Activated CD4-positive, alpha-beta T cell treated with anti-CD3 and anti-CD28 coated beads for 36 hours (primary cell): ENCODE measurements around the gene HNRNPA0. TPM values are rescaled to one million over a fixed set of nuclear protein-coding genes. Genes with fewer than 3 reads are reported as not detected.

Experiments used
- ATAC-seq: fragments of 200-7000 bp; cut with Tn5 transposase; one replicate; pipeline ENCODE4 v1.10.0; 2021; ENCODE audit warnings: mild to moderate bottlenecking, moderate library complexity
- CTCF ChIA-PET: fragments of 350-600 bp; sonication (Branson Sonifier 250); formaldehyde crosslinking; loops from one replicate; lab custom pipeline; 2021; ENCODE audit warnings: antibody characterized with exemption; lab: Charles Lee
- POLR2A ChIA-PET: fragments of 350-600 bp; sonication (Branson Sonifier 250); formaldehyde crosslinking; loops from one replicate; lab custom pipeline; 2021; ENCODE audit warnings: antibody characterized with exemption, inconsistent platforms; lab: Charles Lee
- DNase-seq: peaks from one replicate; pipeline ENCODE4 v3.0.0-alpha.2; 2020
- H3K27ac Mint-ChIP-seq: one replicate; pipeline ENCODE4 v1.8.0; 2021; ENCODE audit warnings: mixed read lengths
- H3K27me3 Mint-ChIP-seq: one replicate; pipeline ENCODE4 v1.8.0; 2021; ENCODE audit warnings: mixed read lengths
- H3K36me3 Mint-ChIP-seq: one replicate; pipeline ENCODE4 v1.8.0; 2021; ENCODE audit warnings: low read depth, mixed read lengths
- H3K4me1 Mint-ChIP-seq: one replicate; pipeline ENCODE4 v1.8.0; 2021; ENCODE audit warnings: mixed read lengths
- H3K4me3 Mint-ChIP-seq: one replicate; pipeline ENCODE4 v1.8.0; 2021; ENCODE audit warnings: mild to moderate bottlenecking, moderate library complexity, mixed read lengths
- H3K9me3 Mint-ChIP-seq: one replicate; pipeline ENCODE4 v1.8.0; 2021; ENCODE audit warnings: low read depth, mixed read lengths
- intact Hi-C, 2 experiments: fragments of 100-400 bp; cut with DNase I in 1 of 2; cut with micrococcal nuclease in 1 of 2; formaldehyde crosslinking; loops; one replicate each; pipeline versions ENCODE4 v1.14.2 to v1.15.1; 2022 to 2024; cut with DNase I, micrococcal nuclease
- total RNA-seq, 2 experiments: library from RNA; stranded (reverse); gene quantifications; one replicate each; pipeline ENCODE4 v1.2.3, GENCODE V29; 2021

The HNRNPA0 gene
- total RNA-seq, 2 experiments from 2014 or later, result 18.9 to 32.1 TPM

DNA sequence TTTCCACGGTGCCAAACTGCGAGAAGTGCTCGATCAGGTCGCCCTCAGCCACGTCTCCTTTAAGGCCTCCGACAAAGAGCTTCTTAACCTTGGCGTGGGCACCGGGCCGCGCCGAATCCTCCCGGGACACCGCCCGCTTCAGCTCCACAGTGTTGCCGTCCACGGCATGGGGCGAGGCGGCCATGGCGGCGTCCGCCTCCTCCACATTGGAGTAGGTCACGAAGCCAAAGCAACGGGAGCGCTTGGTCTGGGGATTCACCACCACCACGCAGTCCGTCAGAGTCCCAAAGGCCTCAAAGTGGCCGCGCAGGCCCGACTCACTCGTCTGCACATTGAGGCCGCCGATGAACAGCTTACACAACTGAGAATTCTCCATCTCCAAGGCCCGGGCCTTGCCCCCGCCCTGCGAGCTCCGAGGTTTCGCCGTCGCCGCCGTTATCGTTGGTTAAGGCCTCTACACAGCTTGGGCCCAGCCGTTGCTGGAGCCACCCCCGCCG, 424 bp downstream of the HNRNPA0 start:
- no peaks in the 10 kb centered on the region for H3K27me3 Mint-ChIP-seq
- H3K4me3 Mint-ChIP-seq, result peak overlapping the region; percentile 77
- ChIA-PET POLR2A (interaction anchor here (0.6 to 1.2 kb wide), 6 partner anchors 13 to 425 kb away, joined by 3 to 5 read pairs (median 3); partner anchors contain the start of genes KIF20A and PKD2L2), CTCF (interaction anchor here (1.1 to 2.0 kb wide), 2 partner anchors 12 to 88 kb away, joined by 3 to 19 read pairs; no protein-coding TSS in a partner anchor)
- DNase-seq, result no peak
- peak overlapping the region; percentile 97 for H3K27ac Mint-ChIP-seq
- peaks cover 28% of the 10 kb centered on the region for H3K4me1 Mint-ChIP-seq
- peak; percentile 4 for ATAC-seq
- peaks cover 38% of the 10 kb centered on the region for H3K36me3 Mint-ChIP-seq
- H3K9me3 Mint-ChIP-seq, result no peaks in the 10 kb centered on the region
- intact Hi-C loops, result loop anchor here (1.0 to 10.0 kb wide), 13 partner anchors 16 to 1539 kb away; partner anchors contain the start of genes BRD8 (in 1 of the 2), CDC23 (in 1 of the 2), CDC25C (in 1 of the 2) and FAM13B (in 1 of the 2)

DNA sequence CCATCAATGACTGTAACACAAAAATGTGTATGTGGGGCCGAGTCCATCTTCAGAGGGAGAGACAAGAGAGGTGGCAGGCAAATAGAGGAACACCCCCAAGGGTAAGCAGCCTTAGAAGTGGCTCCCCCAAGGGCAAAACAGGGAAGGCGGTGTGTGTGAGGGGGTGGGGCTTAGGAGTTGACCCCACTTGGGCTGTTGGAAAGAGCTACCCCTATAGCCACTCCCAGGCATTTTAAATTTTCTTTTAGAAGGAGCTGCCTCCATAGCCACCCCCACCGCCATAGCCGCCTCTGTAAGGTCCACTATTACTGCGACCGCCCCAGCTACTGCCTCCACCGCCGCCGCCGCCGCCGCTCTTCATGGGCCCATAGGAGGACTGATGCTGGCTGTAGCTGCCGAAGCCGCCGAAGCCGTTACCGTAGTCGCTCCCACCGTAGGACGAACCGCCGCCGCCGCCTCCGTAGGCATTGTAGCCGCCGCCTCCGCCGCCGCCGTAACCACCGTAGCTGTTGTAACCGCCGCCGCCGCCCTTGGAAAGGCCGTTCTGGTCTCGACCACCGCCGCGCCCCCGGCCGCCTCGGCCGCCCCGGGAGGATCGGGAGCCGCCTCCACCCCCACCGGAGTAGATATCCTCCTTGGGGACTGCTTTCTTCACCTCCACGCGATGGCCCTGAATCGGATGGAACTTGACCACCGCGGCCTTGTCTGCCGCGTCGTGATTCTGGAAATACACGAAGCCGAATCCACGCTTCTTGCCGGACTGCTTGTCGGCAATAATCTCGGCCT, 1.1 kb downstream of the HNRNPA0 start:
- ChIA-PET CTCF (interaction anchor here (0.9 to 2.0 kb wide), 5 partner anchors 11 to 423 kb away, joined by 3 to 19 read pairs (median 4); partner anchors contain the start of gene KLHL3), POLR2A (interaction anchor here (0.5 to 1.2 kb wide), 10 partner anchors 9 to 426 kb away, joined by 3 to 7 read pairs (median 3); partner anchors contain the start of genes KIF20A, KLHL3 and PKD2L2)
- H3K36me3 Mint-ChIP-seq, result peaks cover 38% of the 10 kb centered on the region
- H3K9me3 Mint-ChIP-seq, result no peaks in the 10 kb centered on the region
- H3K27me3 Mint-ChIP-seq, result no peaks in the 10 kb centered on the region
- H3K4me3 Mint-ChIP-seq, result peak overlapping the region; percentile 77
- peaks cover 25% of the 10 kb centered on the region for H3K4me1 Mint-ChIP-seq
- peak overlapping the region; percentile 97 for H3K27ac Mint-ChIP-seq
- ATAC-seq, result no peak
- peak; percentile 65 for DNase-seq
- intact Hi-C loops, result loop anchor here (5.0 to 10.0 kb wide), 2 partner anchors 582 to 1539 kb away; partner anchors contain the start of genes CDC25C (in 1 of the 2), FAM53C (in 1 of the 2) and MATR3 (in 1 of the 2)

DNA sequence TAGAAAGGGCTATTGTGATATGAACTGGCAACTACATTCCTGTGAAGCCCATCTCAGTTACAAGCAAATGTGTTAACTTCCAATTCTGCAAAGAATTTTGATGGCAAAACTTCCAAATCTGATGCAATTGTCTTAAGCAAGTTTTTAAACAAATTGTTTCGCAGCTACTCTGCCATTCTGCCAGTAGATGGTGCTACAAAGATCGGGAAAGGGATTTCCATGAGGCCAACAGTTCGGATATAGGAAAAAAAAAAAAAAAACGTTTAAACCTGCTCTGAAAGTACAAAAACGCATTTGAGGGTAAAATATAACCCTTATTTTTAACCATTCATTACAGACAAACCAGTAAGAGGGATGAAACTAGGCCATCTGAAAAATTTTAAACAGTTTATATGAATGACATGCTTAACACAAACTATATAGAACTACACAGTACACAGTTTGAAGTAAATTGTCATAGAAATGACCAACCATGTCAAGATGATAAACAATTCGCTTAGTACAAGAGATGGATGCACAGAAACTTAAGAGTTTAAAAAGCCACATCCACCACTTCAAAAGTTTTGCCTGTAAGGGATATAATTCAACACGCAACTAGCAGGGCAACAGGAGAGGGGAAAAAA, 2.2 kb downstream of the HNRNPA0 start:
- Mint-ChIP-seq H3K4me1 (peaks cover 25% of the 10 kb centered on the region), H3K36me3 (peaks cover 37% of the 10 kb centered on the region), H3K27me3 (no peaks in the 10 kb centered on the region), H3K4me3 (peak overlapping the region; percentile 77), H3K27ac (peak overlapping the region; percentile 80), H3K9me3 (no peaks in the 10 kb centered on the region)
- ATAC-seq, result no peak
- intact Hi-C loops, result loop anchor here (5.0 to 10.0 kb wide), 2 partner anchors 583 to 1540 kb away; partner anchors contain the start of genes CDC25C (in 1 of the 2), FAM53C (in 1 of the 2) and MATR3 (in 1 of the 2)
- DNase-seq, result no peak
- ChIA-PET POLR2A (interaction anchor here (0.7 to 0.9 kb wide), 5 partner anchors 10 to 271 kb away, joined by 3 to 14 read pairs (median 4); partner anchors contain the start of gene KLHL3), CTCF (interaction anchor here (0.6 to 6.4 kb wide), 20 partner anchors 8 to 393 kb away, joined by 3 to 75 read pairs (median 4); partner anchors contain the start of gene KLHL3)

DNA sequence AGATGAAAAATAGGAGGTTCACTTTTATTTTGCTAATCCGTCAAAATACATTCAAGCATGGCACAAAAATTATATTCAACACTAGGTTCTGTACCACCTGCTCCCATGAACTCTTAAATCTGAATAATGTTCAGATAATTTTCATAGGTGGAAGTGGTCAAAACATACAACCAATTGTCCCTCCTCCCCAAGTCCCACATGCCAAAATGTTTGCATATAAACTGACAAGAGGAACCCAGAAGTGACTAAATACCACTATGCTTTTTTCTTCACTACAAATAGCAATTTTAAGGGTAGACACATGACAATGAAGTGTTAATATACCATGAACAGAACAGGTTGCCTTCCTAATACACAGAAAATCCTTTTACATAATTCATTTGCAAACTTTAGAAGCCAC, 3.7 kb downstream of the HNRNPA0 start:
- intact Hi-C loops, result loop anchor here (5.0 to 10.0 kb wide), 2 partner anchors 584 to 1542 kb away; partner anchors contain the start of genes CDC25C (in 1 of the 2), FAM53C (in 1 of the 2) and MATR3 (in 1 of the 2)

DNA sequence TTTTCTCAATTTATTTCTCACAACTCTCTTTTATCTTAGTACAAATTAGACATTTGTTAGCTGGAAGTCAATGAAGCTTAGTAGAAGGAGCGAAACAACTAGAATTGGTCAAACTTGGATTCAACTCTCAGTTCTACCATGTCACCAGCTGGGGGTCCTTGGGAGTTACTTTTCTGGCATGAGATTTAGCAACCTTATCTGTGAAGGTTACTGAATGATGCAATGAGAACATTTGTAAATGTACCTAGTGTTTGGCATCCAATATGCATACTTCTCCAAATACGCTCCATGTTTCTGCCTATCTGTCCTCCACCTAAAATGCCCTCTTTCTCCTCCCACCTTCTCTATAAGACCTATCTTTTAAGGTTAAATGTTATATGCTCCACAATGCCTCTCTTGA, 6.3 kb downstream of the HNRNPA0 start:
- ATAC-seq, result no peak
- no peak for DNase-seq
- Mint-ChIP-seq H3K27me3 (no peaks in the 10 kb centered on the region), H3K4me3 (no peak overlapping the region), H3K36me3 (peaks cover 28% of the 10 kb centered on the region), H3K27ac (no peak overlapping the region), H3K9me3 (no peaks in the 10 kb centered on the region), H3K4me1 (peaks cover 17% of the 10 kb centered on the region)
- intact Hi-C loops, result no loop called here
- ChIA-PET POLR2A (no interaction called here), CTCF (interaction anchor here (6.4 to 11.1 kb wide), 2 partner anchors 86 to 118 kb away, joined by 75 to 142 read pairs; no protein-coding TSS in a partner anchor)

More for the DNA sequence above, 3.7 kb downstream of the HNRNPA0 start:
- Mint-ChIP-seq H3K36me3 (peaks cover 36% of the 10 kb centered on the region), H3K9me3 (no peaks in the 10 kb centered on the region), H3K27ac (no peak overlapping the region), H3K4me1 (peaks cover 22% of the 10 kb centered on the region), H3K27me3 (no peaks in the 10 kb centered on the region), H3K4me3 (peak overlapping the region; percentile 77)
- ChIA-PET POLR2A (no interaction called here), CTCF (interaction anchor here (0.8 to 11.1 kb wide), 6 partner anchors 9 to 829 kb away, joined by 3 to 142 read pairs (median 24); no protein-coding TSS in a partner anchor)
- ATAC-seq (no peak), DNase-seq (no peak)

DNA sequence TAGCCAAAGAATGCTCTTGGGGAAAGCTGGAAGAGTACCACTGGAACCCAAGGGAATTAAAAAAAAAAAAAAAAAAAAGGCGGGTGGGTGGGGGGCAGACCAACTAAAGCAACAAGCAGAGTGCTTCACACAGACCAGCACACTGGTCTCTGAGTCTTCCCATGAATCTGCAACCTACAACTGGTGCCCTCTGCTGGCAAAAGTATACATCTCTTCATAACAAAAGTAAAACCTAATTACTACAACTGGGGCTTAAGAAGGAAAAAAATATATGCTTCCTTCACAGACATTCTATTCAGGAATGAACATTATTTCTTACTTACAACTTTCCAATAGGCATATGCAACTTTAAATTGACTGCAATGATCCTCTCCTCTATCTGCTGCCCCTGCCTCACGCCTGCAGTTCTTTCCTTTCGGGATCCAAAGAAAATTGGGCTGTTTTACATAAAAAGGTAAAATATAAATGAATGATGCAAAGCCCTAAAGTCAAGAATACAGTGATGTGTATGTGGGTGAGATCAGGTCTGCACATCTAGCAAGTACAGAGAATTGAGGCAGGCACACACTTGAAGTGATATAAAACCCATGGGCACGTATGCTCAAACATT, 11.0 kb downstream of the HNRNPA0 start:
- peaks cover 16% of the 10 kb centered on the region for H3K4me1 Mint-ChIP-seq
- H3K27me3 Mint-ChIP-seq, result no peaks in the 10 kb centered on the region
- peaks cover under 1% of the 10 kb centered on the region for H3K36me3 Mint-ChIP-seq
- CTCF ChIA-PET, result interaction anchor here (0.6 to 11.1 kb wide), 28 partner anchors 8 to 1682 kb away, joined by 3 to 290 read pairs (median 6); partner anchors contain the start of gene HNRNPA0
- DNase-seq, result peak; percentile 75
- no peak overlapping the region for H3K27ac Mint-ChIP-seq
- POLR2A ChIA-PET, result interaction anchor here (0.6 to 0.8 kb wide), 3 partner anchors 47 to 83 kb away, joined by 4 to 5 read pairs (median 4); no protein-coding TSS in a partner anchor
- H3K9me3 Mint-ChIP-seq, result peaks cover 2% of the 10 kb centered on the region
- H3K4me3 Mint-ChIP-seq, result no peak overlapping the region
- intact Hi-C loops, result loop anchor here (1.0 kb wide), 2 partner anchors 83 to 114 kb away; no protein-coding TSS in a partner anchor
- peak; percentile 91 for ATAC-seq

DNA sequence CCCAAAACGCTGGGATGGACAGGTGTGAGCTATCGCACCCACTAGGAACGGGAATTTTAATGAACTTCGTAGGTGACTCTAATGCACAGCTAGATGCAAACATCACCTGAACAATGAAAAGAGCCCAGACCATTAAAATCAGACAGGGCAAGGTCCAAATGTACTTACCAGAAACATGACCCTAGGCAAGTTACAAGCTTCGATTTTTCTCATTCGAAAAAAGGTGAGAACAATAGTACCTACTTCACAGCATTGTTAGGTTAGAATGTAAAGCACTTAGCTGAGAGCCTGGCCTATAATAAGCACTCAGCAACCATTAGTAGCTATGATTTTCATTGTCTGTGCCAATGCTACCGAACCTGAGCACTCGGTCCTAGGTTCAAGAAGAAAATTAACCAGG, 12.4 kb downstream of the HNRNPA0 start:
- POLR2A ChIA-PET, result interaction anchor here (0.9 to 1.4 kb wide), 3 partner anchors 10 to 81 kb away, joined by 3 to 14 read pairs (median 6); no protein-coding TSS in a partner anchor
- intact Hi-C loops, result no loop called here
- H3K36me3 Mint-ChIP-seq, result peaks cover 3% of the 10 kb centered on the region
- H3K27ac Mint-ChIP-seq, result no peak overlapping the region
- peaks cover 16% of the 10 kb centered on the region for H3K4me1 Mint-ChIP-seq
- H3K27me3 Mint-ChIP-seq, result no peaks in the 10 kb centered on the region
- peaks cover 8% of the 10 kb centered on the region for H3K9me3 Mint-ChIP-seq
- H3K4me3 Mint-ChIP-seq, result no peak overlapping the region
- CTCF ChIA-PET, result interaction anchor here (0.9 to 11.1 kb wide), 16 partner anchors 8 to 112 kb away, joined by 3 to 290 read pairs (median 10); partner anchors contain the start of gene HNRNPA0
- no peak for DNase-seq
- ATAC-seq, result no peak

DNA sequence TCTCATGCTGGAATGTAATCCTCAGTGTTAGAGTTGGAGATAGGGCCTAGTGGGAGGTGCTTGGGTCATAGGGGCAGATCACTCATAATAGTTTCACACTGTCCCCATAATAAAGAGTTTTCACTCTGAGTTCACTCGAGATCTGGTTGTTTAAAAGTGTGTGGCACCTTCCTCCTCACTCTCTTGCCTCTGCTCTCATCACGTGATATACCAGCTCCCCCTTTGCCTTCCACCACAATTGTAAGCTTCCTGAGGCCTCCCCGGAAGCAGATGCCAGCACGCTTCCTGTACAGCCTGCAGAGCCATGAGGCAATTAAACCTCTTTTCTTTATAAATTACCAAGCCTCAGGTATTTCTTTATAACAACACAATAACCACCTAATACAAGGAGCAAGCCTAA, 14.4 kb downstream of the HNRNPA0 start:
- Mint-ChIP-seq H3K27ac (no peak overlapping the region), H3K36me3 (peaks cover 3% of the 10 kb centered on the region), H3K27me3 (no peaks in the 10 kb centered on the region), H3K4me3 (no peak overlapping the region), H3K4me1 (peaks cover 16% of the 10 kb centered on the region), H3K9me3 (peaks cover 8% of the 10 kb centered on the region)
- POLR2A ChIA-PET, result no interaction called here
- intact Hi-C loops, result no loop called here
- CTCF ChIA-PET, result interaction anchor here (4.4 to 11.1 kb wide), 3 partner anchors 12 to 110 kb away, joined by 35 to 290 read pairs (median 142); no protein-coding TSS in a partner anchor
- ATAC-seq (no peak), DNase-seq (no peak)

DNA sequence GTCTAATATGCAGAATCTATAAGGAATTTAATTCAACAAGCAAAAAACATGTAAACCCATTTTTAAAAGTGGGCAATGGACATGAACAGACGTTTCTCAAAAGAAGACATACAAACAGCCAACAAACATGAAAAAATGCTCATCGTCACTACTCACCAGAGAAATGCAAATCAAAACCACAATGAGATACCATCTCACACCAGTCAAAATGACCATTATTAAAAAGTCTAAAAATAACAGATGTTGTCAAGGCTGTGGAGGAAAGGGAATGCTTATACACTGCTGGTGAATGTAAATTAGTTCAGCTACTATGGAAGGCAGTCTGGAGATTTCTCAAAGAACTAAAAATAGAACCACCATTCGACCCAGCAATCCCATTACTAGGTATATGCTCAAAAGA, 15.2 kb downstream of the HNRNPA0 start:
- peaks cover 8% of the 10 kb centered on the region for H3K9me3 Mint-ChIP-seq
- H3K27ac Mint-ChIP-seq, result no peak overlapping the region
- peaks cover 3% of the 10 kb centered on the region for H3K36me3 Mint-ChIP-seq
- intact Hi-C loops, result no loop called here
- DNase-seq (no peak), ATAC-seq (no peak)
- peaks cover 16% of the 10 kb centered on the region for H3K4me1 Mint-ChIP-seq
- no peaks in the 10 kb centered on the region for H3K27me3 Mint-ChIP-seq
- ChIA-PET POLR2A (no interaction called here), CTCF (interaction anchor here (4.4 to 7.8 kb wide), 2 partner anchors 12 to 80 kb away, joined by 35 to 290 read pairs; no protein-coding TSS in a partner anchor)
- H3K4me3 Mint-ChIP-seq, result no peak overlapping the region
